GM15510 (cell line): ENCODE measurements around the gene COX8C.

ENCODE experiments used
- POLR2A ChIP-seq: IDR thresholded peaks from 3 replicates; pipeline ENCODE4 v1.6.1; 2011; ENCODE audit warnings: borderline replicate concordance; ENCODE audit not compliant: insufficient read length; ENCODE audit errors: extremely low read depth

COX8C gene

DNA sequence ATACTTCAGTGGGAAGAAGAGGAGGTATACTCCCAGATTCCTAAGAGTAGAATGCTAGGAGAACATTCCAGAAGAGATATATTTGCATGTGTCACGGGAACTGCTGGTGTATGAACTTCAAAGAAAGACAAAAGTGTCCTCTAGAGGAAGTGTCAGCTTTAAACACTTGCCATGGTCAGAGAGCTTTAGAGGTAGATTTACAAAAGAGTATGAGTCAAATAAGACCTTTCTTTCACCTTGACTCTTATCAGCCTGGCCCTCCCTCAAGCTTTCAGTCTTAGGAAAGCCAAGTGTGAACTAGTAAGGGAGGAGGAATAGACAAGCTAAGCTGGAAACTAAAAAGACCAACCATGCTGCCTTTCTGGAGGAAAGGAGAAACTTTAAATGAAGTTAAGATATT is 34.7 kb downstream of the COX8C start:
- no peak for TF ChIP-seq POLR2A

DNA sequence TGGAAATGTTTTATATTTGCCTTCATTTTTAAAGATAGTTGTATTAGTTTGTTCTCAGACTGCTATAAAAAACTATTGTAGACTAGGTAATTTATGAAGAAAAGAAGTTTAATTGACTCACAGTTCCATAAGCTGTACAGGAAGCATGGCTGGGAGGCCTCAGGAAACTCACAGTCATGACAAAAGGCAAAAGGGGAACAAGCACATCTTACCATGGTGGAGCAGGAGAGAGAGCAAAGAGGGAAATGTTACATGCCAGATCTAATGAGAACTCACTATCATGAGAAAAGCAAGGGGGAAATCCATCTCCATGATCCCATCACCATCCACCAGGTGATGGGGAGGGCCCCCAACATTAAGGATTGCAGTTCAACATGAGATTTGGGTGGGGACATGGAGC is 48.2 kb downstream of the COX8C start:
- no peak for TF ChIP-seq POLR2A

DNA sequence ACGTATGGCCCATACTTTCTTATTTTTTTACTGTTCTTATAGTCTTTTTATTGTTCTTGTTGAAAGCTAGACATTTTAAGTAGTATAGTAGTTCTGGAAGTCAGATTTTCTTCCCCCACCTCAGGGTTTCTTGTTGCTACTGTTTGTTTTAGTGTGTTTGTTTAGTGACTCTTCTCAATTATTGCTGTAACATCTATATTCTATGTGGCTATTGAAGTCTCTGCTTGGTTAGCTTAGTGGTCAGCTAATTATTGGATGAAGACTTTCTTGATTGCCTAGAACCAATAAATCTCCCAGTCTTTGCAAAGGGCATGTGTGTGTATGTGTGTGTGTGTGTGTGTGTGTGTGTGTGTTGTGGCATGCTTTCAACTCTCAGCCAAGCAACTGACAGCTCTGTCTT is 49.5 kb downstream of the COX8C start:
- TF ChIP-seq POLR2A: no peak
